Stimulated activated CD8-positive, alpha-beta memory T cell treated with anti-CD3 and anti-CD28 coated beads, Interleukin-15, amount 100 ng/mL, for 4 hours (primary cell): Measurements from ENCODE around the gene SLC13A5.
"Not testable (repeated sequence)": the region's sequence is repeated elsewhere in the genome, so short reads cannot be mapped to it uniquely, and the experiment has no call there.

Experiments used
- DNase-seq, 2 donors: peaks; one replicate each; pipeline ENCODE4 v3.0.0-alpha.2; 2020; ENCODE audit warnings: low read depth in 2 of 2

SLC13A5 gene

GRCh38 chr17:6663200-6663599 is 50.0 kb downstream of the SLC13A5 start:
- DNase-seq, result not testable (repeated sequence)

DNA sequence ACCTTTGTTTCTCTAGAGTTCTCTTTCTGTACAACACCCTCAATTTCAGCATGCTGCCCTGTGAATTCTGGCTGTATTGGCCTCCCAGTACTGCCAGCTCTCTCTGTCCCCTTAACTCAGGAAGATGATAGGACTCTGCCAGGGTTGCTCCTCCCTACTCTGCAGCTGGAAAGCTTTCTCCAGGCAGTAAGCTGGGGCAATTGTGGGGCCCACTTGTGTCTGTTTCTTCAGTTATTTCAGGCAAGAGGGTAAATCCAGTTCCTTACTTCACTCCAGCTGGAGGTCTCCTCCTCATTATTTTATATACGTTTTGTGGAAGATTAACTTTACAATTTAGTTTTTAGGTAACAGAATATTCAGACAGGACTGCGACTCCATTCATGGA is 51.7 kb downstream of the SLC13A5 start:
- no peak for DNase-seq

DNA sequence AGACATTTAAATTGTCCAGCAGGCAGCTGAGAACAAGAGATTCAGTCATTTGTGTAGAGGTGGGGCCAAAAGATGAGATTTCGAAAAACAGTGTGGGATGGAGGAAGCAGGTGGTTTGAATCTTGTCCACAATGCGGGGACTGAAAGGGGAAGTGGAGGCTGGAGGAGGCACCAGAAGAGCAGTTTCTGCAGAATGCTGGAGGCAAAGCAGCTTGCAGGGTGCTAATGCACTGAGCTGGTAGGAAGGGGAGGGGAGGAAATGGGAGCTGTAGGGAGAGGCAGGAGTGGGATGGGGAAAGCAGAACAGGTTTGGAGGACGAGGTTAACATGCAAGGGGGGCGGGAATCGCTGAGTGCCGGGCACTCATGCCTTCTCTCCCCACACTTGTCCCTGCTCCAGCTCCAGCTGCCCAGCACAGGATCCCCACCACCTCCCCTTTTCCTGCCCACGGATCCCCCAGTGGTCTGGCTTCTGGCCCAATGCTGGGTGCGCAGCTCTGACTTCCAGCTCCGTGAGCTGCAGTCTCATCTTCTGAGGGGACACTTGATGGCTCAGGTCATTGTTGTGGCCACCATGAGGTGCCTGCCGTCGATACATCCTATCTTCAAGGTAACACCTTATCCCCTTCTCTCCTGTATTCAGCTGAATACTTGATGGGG is 52.2 kb downstream of the SLC13A5 start:
- no peak for DNase-seq

- no peak for DNase-seq
Observed at GRCh38 chr17:6660101-6660500, 53.1 kb downstream of the SLC13A5 start.

DNA sequence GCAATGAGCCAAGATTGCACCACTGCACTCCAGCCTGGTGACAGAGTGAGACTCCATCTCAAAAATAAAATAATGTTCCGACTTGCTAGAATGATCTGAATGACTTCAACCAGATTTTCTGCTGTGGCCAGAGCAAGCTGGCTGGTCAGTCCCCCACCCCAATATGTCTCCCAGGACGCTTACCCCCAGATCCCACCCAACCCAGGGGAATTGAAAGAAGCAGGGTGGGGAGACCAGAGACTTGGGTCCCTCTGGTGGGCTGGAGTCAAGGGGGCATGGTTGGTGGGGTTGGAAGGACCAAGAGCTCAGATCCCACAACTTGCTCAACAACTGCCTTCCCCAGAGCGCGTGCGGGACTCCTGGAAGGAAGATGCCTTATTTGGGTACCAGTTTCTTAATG is 54.8 kb downstream of the SLC13A5 start:
- not testable (repeated sequence) for DNase-seq

- no peak for DNase-seq
Observed at GRCh38 chr17:6657633-6658287, 55.4 kb downstream of the SLC13A5 start.

DNA sequence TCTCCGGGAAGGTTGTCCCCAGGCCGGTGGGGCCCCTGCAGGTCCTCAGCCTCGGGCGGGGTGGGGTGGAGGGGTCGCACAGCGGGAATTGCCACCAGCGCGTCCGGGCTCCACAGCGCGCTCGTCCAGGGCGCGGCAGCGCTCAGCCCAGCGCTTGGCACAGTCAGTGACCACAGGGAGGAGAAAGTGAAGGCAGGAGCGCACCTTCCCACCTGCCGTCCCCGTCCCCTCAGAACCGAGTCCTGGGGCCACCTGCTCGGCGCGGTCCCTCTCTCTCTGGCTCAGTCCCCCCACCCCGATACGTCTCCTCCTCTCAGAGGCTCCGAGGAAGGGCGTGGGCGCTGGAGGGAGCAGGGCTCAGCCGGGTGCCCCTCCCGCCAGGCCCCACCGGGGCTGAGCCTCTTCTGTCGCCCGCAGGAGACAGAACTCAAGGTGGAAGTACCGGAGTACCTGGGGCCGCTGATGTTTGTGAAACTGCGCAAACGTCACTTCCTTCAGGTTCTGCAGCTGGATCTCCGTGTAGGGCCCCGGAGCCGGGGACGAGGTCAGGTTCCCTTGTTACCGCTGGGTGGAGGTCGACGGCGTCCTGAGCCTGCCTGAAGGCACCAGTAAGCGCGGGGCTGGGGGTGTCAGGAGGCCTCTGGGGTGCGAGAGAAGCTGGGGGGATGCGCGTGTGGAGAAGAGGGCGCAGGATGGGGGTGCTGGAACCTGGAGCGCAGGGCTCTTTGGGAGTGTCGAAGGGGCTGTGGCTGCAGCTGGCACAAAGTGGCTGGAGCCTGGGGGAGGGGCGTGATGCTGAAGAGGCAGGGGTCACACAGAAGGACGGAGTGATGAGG is 56.2 kb downstream of the SLC13A5 start:
- not testable (repeated sequence) for DNase-seq

GRCh38 chr17:6655732-6656361 is 57.3 kb downstream of the SLC13A5 start:
- DNase-seq, result not testable (repeated sequence)

GRCh38 chr17:6654841-6655731 is 58.1 kb downstream of the SLC13A5 start:
- DNase-seq, result no peak

- DNase-seq, result no peak
Observed at GRCh38 chr17:6651919-6652452, 61.2 kb downstream of the SLC13A5 start.

DNA sequence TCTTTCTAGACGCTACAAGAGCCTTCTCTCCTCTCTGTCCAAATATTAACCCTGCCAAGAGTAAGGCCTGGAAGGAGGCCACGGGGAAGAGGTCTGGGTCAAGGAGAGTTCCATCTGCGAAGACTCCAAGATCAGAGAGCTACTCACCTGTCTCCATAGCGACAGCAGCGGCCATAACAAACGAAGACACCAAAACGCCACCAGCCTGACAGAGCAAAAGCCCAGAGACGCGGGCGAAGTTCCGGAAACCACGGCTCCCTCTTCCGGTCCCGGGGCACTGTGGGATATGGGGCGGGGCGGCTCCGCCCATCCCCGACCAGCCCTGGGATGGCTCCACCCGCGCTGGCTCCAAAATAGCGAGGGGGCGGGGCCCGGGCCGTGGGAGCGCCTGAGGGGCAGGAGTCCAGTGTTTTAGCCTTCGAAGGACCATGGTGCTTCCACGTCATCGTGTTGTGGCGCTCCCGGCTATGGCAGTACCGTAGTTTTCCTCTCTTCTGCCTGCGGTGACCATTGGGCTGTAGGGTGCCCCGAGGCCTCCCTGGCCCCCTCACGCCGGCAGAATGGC is 61.7 kb downstream of the SLC13A5 start, which contains the start of the genes C17orf100 and MED31:
C17orf100 (plus strand) TSS at position 409 of the 565 bp plus-strand sequence; CDS start at position 561, 152 bp downstream.
MED31 (minus strand) TSS at position 252 of the 565 bp plus-strand sequence; CDS start at position 175, 77 bp downstream.
- peak; percentile 82 to 88 for DNase-seq

DNA sequence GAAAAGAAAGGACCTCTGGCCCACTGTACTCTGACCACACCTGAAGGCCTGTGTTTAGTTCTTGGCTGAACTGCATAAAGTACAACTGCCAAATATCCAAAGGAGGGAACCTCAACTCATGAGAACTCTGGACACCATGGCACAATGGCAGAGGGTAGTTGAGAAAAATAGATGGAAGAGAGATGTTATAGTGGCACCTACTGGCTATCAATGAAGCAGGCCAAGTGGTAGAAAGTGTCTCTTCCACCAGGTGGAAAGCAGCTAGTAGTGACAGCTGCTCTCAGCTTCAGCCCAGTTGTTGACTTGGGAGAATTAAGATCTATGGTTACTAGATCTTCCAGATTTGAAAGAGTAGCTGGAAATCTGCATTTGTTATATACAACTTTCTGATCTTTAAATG is 65.0 kb downstream of the SLC13A5 start:
- DNase-seq, result no peak

- no peak for DNase-seq
Observed at GRCh38 chr17:6643451-6644125, 69.6 kb downstream of the SLC13A5 start.

DNA sequence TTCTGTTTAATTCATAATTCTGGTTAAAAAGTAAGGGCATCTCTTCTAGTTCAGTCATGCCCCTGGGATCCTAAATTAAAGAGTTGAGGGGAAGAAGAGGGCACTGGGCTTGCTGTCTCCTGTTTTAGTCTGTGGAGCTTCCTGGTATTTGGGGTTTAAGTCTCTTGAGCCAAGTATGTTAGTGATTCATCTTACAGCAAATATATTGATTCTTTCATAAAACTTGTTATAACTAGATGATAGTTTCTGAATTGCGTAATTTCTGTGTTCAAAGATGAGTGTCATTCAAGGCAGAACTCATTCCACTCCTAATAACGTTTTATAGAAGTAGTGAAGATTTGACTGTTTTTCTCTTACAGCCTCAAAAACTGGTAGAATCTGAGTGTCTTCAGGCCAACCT is 70.6 kb downstream of the SLC13A5 start:
- no peak for DNase-seq

DNA sequence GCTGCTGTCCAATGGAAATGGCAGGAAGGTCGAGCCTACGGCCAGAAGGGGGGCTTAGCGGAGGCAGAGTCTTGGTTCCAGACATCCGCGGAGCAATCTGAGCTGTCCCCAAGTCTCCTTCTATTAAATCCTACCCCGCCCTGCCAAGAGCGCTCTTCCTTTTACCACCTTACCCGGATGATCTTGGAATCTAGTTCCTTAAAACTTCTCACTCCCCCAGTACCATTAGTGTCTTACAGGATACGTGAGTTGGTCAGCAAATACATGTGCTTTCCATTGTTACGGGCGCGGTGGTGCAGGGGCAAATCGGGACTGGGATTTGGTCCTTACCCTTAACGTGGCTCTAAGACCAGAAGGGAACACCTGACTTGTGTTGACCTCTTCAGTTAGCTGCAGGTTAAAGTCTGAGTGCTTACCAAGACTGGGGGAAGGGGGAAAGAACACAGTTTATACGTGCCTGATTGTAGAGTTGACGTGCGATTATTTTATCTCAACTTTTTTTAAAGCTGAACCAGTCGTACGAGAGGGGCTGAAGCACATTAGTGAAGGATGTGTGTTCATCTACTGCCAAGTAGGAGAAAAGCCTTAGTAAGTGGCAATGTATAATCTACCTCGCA is 71.8 kb downstream of the SLC13A5 start:
- DNase-seq, result no peak

DNA sequence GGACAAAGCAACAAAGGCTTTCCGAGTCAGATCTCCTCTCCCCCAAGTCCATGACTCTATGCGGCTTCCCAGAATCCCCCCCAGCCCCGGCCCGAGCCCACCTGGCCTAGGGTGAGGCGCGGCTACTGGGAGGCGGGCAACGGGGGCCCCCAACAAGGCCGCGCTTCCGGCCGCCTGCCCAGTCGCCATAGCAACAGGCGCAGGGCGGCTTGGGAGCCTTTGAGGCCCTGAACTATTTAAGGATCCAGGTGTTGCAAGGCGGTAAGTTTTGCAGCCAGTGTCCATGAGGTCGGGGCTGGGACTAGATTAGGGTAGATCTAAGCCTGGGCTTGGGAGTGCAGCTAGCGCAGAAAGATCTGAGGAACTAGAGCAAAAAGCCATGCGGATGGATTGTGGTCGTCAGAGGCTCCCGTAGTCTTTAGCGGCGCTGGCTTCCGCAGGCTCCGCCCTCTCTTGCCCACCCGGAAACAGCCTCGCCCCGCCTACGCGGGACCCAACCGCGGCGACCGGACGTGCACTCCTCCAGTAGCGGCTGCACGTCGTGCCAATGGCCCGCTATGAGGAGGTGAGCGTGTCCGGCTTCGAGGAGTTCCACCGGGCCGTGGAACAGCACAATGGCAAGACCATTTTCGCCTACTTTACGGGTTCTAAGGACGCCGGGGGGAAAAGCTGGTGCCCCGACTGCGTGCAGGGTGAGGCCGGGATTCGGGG is 72.5 kb downstream of the SLC13A5 start, which contains the start of the genes KIAA0753 and TXNDC17:
KIAA0753 (minus strand) TSS at position 176 of the 711 bp plus-strand sequence. CDS start 5,608 bp downstream, outside the sequence.
TXNDC17 (plus strand) TSS at position 525 of the 711 bp plus-strand sequence; CDS start at position 548, 23 bp downstream.
- DNase-seq, result peak; percentile 79 to 85

DNA sequence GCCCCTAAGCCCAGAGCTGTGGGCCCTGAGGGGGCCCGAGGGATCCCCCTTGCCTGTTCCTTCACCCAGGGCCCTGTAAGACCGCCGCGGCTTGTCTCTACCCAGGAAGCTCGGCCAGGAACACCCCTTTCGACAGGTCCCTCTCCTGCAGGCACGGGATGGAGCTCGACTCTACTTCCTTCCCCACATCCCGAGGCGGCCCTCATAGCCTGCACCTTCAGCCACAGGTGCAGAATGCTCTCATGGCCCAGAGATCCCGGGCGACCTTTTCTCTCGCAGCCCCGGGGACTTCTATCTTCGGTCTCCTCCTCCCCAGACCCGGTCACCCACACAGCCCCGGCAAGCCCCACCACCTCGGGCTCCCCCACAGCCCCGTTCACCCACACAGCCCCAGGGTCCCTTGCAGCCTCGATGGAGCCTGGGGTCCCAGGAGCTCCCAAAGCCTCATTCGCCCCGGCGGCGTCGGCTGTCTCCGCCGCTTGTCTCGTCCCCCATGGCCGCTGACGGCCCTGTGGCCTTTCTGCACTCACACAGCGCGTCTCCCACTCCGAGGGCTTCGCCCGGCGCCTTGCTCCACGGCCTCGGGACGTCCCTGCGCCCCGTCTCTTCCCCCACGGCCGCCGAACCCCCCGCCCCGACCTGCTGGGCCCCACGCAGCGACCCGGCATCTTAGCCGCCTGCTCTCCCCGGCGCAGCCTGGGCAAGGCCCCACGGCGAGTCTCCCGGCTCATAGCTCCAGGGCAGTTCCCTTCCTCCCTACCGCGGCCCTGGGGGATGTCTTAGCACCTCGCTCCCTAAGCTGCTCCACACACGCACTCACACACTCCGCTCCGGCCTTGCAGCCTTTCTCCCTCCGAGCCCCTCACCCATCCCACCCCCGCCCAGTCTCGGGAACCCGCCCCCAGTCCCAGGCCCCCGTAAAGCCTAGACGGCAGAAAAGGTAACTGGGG is 73.3 kb downstream of the SLC13A5 start:
- no peak for DNase-seq
